Tibial nerve (tissue), 4 donors: Measurements from ENCODE around the gene PSG2.
A peak's percentile ranks its signal among the peaks of the same experiment; 100 is the strongest.
"Not testable (repeated sequence)": the region's sequence is repeated elsewhere in the genome, so short reads cannot be mapped to it uniquely, and the experiment has no call there.

Experiments
- CTCF ChIP-seq, 5 experiments: fragments of 200-600 bp in 3 of 5; fragments of 450-650 bp in 2 of 5; sonication (generic) in 3 of 5; IDR thresholded peaks; one replicate each; pipeline ENCODE4 v1.5.1; 2016 to 2019; ENCODE audit warnings: antibody characterized with exemption in 5 of 5, mild to moderate bottlenecking in 3 of 5, moderate library complexity in 2 of 5
- EP300 ChIP-seq, 2 donors: sonication (generic); formaldehyde crosslinking; IDR thresholded peaks; one replicate each; pipeline ENCODE4 v1.6.1; 2017; ENCODE audit warnings: antibody characterized with exemption in 2 of 2, mild to moderate bottlenecking in 1 of 2
- POLR2A ChIP-seq, 2 donors: fragments of 450-650 bp; IDR thresholded peaks; one replicate each; pipeline ENCODE4 v1.6.1; 2017; ENCODE audit warnings: antibody characterized with exemption in 2 of 2, mild to moderate bottlenecking in 2 of 2, moderate library complexity in 2 of 2

- peak in 2 of 5 experiments; percentile 6 to 22 for TF ChIP-seq CTCF (IDR thresholded peaks at IDR 0.05)
- not testable (repeated sequence) for TF ChIP-seq POLR2A, EP300 (IDR thresholded peaks at IDR 0.05)
Measured at GRCh38 chr19:43087702-43088340, 5.3 kb upstream of the PSG2 start.
